Activated CD8-positive, alpha-beta T cell treated with anti-CD3 and anti-CD28 coated beads for 36 hours (primary cell): ENCODE measurements around the gene C1RL. TPM values are rescaled to one million over a fixed set of nuclear protein-coding genes. Genes with fewer than 3 reads are reported as not detected.

ENCODE experiments used
- ATAC-seq: fragments of 200-7000 bp; cut with Tn5 transposase; one replicate; pipeline ENCODE4 v1.10.0; 2021; ENCODE audit warnings: mild to moderate bottlenecking, moderate library complexity
- CTCF ChIA-PET: fragments of 350-600 bp; sonication (Branson Sonifier 250); formaldehyde crosslinking; loops from one replicate; lab custom pipeline; 2021; ENCODE audit warnings: antibody characterized with exemption; lab: Charles Lee
- POLR2A ChIA-PET: fragments of 350-600 bp; sonication (Branson Sonifier 250); formaldehyde crosslinking; loops from one replicate; lab custom pipeline; 2021; ENCODE audit warnings: antibody characterized with exemption; lab: Charles Lee
- DNase-seq: peaks from one replicate; pipeline ENCODE4 v3.0.0-alpha.2; 2020
- H3K27ac Mint-ChIP-seq: one replicate; pipeline ENCODE4 v1.8.0; 2021; ENCODE audit warnings: mild to moderate bottlenecking, mixed read lengths
- H3K27me3 Mint-ChIP-seq: one replicate; pipeline ENCODE4 v1.8.0; 2021; ENCODE audit warnings: mixed read lengths
- H3K36me3 Mint-ChIP-seq: one replicate; pipeline ENCODE4 v1.8.0; 2021; ENCODE audit warnings: low read depth, mixed read lengths
- H3K4me1 Mint-ChIP-seq: one replicate; pipeline ENCODE4 v1.8.0; 2021; ENCODE audit warnings: low read depth, mixed read lengths
- H3K4me3 Mint-ChIP-seq: one replicate; pipeline ENCODE4 v1.8.0; 2021; ENCODE audit warnings: mild to moderate bottlenecking, moderate library complexity, mixed read lengths
- H3K9me3 Mint-ChIP-seq: one replicate; pipeline ENCODE4 v1.8.0; 2021; ENCODE audit warnings: mixed read lengths
- intact Hi-C: fragments of 100-400 bp; cut with micrococcal nuclease; formaldehyde crosslinking; loops from one replicate; pipeline ENCODE4 v1.10.0; 2022
- total RNA-seq, 2 experiments: library from RNA; stranded (reverse); gene quantifications; one replicate each; pipeline ENCODE4 v1.2.3, GENCODE V29; 2021
- TF ChIP-seq, protein P1 (sequence below): fragments of 200-600 bp; IDR thresholded peaks from one replicate; pipeline ENCODE4 v1.8.0; 2022; ENCODE audit warnings: antibody characterized with exemption, mild to moderate bottlenecking

Gene C1RL
- total RNA-seq, 2 experiments from 2014 or later: 10.5 to 11.8 TPM

- Mint-ChIP-seq H3K27ac (no peak overlapping the region), H3K27me3 (peaks cover 3% of the 10 kb centered on the region), H3K4me3 (no peak overlapping the region), H3K36me3 (no peaks in the 10 kb centered on the region), H3K4me1 (peaks cover 6% of the 10 kb centered on the region), H3K9me3 (no peaks in the 10 kb centered on the region)
- TF ChIP-seq, protein P1, sequence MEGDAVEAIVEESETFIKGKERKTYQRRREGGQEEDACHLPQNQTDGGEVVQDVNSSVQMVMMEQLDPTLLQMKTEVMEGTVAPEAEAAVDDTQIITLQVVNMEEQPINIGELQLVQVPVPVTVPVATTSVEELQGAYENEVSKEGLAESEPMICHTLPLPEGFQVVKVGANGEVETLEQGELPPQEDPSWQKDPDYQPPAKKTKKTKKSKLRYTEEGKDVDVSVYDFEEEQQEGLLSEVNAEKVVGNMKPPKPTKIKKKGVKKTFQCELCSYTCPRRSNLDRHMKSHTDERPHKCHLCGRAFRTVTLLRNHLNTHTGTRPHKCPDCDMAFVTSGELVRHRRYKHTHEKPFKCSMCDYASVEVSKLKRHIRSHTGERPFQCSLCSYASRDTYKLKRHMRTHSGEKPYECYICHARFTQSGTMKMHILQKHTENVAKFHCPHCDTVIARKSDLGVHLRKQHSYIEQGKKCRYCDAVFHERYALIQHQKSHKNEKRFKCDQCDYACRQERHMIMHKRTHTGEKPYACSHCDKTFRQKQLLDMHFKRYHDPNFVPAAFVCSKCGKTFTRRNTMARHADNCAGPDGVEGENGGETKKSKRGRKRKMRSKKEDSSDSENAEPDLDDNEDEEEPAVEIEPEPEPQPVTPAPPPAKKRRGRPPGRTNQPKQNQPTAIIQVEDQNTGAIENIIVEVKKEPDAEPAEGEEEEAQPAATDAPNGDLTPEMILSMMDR: no peak
- ATAC-seq: no peak
- POLR2A ChIA-PET: no interaction called here
- no peak for DNase-seq
- CTCF ChIA-PET: no interaction called here
- intact Hi-C loops: no loop called here
Observed at GRCh38 chr12:7047306-7047705, 61.7 kb downstream of the C1RL start.

DNA sequence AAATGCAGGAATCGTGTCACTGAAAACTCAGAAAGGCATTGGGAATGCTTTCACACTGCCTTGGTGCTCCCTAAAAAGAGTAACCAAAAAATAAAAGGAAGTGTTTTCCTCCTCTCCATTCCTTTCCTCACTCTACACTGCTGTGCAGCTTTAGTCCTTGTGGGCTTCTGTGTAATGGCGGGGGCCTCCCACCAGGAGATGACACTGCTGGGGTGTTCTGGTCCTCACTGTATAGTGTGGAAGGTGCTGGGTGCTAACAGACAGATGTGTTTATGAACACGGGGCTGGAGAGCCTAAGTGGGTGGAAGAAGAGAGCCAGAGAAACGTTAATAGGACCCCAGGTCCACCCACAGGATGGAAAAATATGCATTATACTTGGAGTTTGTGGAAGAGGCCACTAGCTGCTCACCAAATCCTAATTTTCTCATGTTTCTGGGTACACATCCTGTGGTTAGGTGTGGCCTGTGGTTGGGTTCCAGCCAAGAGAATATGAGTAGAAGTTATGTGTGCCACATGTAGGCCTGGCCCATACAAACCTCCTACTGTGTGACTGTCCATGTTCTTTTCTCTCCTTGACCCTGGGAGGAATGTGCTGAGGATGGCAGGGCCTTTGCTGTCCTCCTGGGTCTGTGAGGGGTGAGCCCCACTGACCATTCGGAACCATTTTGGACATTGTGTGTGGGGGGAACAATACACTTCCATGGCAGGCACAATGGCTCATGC is 62.5 kb downstream of the C1RL start:
- peaks cover 3% of the 10 kb centered on the region for H3K27me3 Mint-ChIP-seq
- ChIA-PET POLR2A (no interaction called here), CTCF (no interaction called here)
- H3K4me1 Mint-ChIP-seq: peaks cover 6% of the 10 kb centered on the region
- no peaks in the 10 kb centered on the region for H3K9me3 Mint-ChIP-seq
- H3K27ac Mint-ChIP-seq: no peak overlapping the region
- intact Hi-C loops: no loop called here
- TF ChIP-seq, protein P1: no peak
- H3K36me3 Mint-ChIP-seq: no peaks in the 10 kb centered on the region
- DNase-seq (no peak), ATAC-seq (no peak)
- no peak overlapping the region for H3K4me3 Mint-ChIP-seq

DNA sequence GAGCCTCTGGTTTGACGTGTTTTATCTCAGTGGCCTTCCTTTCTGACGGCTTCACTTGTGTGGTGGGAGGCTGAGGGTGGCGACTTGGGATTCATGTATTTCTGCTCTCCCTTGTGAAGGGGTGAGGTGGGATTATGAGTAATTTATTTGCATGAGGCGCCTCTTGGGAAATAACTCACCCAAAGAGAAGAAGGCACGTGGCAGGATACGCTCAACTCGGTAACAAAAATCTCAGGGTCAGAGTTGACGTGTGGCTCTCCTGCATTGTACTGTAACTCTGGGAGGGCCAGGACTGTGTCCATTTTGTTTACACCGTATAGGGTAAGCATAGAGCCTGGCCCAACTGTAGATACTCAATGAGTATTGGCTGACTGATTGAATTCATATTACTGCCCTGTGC is 63.1 kb downstream of the C1RL start:
- Mint-ChIP-seq H3K4me1 (peaks cover 6% of the 10 kb centered on the region), H3K9me3 (no peaks in the 10 kb centered on the region), H3K36me3 (no peaks in the 10 kb centered on the region), H3K27ac (no peak overlapping the region), H3K27me3 (no peaks in the 10 kb centered on the region), H3K4me3 (no peak overlapping the region)
- CTCF ChIA-PET: no interaction called here
- ATAC-seq: no peak
- intact Hi-C loops: no loop called here
- TF ChIP-seq, protein P1: no peak
- no peak for DNase-seq
- POLR2A ChIA-PET: no interaction called here

Other genes with a start within 250 kb of the C1RL start
- 1,000 to 10,000 TPM; 1,714 to 1,776 TPM for gene TPI1, start 241.7 kb downstream of the C1RL start, total RNA-seq
- 1 to 10 TPM; 2.2 to 2.6 TPM for gene SPSB2, start 235.9 kb downstream of the C1RL start, total RNA-seq
- gene LRRC23, start 204.4 kb downstream of the C1RL start, total RNA-seq: 1 to 10 TPM; 4.6 to 5.3 TPM
- gene ENO2, start 194.6 kb downstream of the C1RL start, total RNA-seq: 100 to 1,000 TPM; 315 to 330 TPM
- 10 to 100 TPM; 26.4 to 28.5 TPM for gene ATN1, start 181.3 kb downstream of the C1RL start, total RNA-seq
- gene RNU7-1, start 165.4 kb downstream of the C1RL start, total RNA-seq: not detected
- gene C12orf57, start 165.2 kb downstream of the C1RL start, total RNA-seq: 100 to 1,000 TPM; 226 to 244 TPM
- gene PTPN6, start 157.9 kb downstream of the C1RL start, total RNA-seq: 100 to 1,000 TPM; 485 to 489 TPM
- 100 to 1,000 TPM; 419 to 428 TPM for gene PHB2, start 138.6 kb downstream of the C1RL start, total RNA-seq
- 10 to 100 TPM; 88.6 to 97.8 TPM for gene EMG1, start 138.3 kb downstream of the C1RL start, total RNA-seq
- gene LPCAT3, start 90.7 kb downstream of the C1RL start, total RNA-seq: 10 to 100 TPM; 17.3 to 18.1 TPM
- gene C1S, start 48.5 kb downstream of the C1RL start, total RNA-seq: 1 to 10 TPM; 1.7 TPM
- 1 to 10 TPM in 1 of 2 experiments, under 1 TPM in 1; 0.97 to 2.4 TPM for gene C1R, start 16.8 kb downstream of the C1RL start, total RNA-seq
- not detected for gene RBP5, start 19.7 kb upstream of the C1RL start, total RNA-seq
- 10 to 100 TPM; 29.0 to 30.8 TPM for gene CLSTN3, start 21.2 kb upstream of the C1RL start, total RNA-seq
- 10 to 100 TPM; 39.0 to 41.8 TPM for gene PEX5, start 80.5 kb upstream of the C1RL start, total RNA-seq
- not detected for gene ACSM4, start 194.9 kb upstream of the C1RL start, total RNA-seq